HepG2 (cell line): ENCODE data around the gene CAPZB. TPM values are rescaled to one million over a fixed set of nuclear protein-coding genes. Genes with fewer than 3 reads are reported as not detected.
A peak's percentile ranks its signal among the peaks of the same experiment; 100 is the strongest.

Experiments
- FOSL2 ChIP-seq: sonication (generic); formaldehyde crosslinking; IDR thresholded peaks from 2 replicates; pipeline ENCODE4 v1.4.0; 2020; ENCODE audit warnings: missing genetic modification reagents
- FOXP1 ChIP-seq, 2 experiments: fragments of 450-650 bp in 1 of 2; IDR thresholded peaks; 2 replicates each; pipeline ENCODE4 v1.6.1; 2017 to 2018; ENCODE audit warnings: antibody characterized with exemption in 1 of 2
- GMEB1 ChIP-seq: sonication (generic); formaldehyde crosslinking; IDR thresholded peaks from 2 replicates; pipeline ENCODE4 v1.5.1; 2020; ENCODE audit warnings: missing genetic modification reagents, mild to moderate bottlenecking, borderline replicate concordance
- HMGXB4 ChIP-seq, 2 experiments: sonication (generic) in 1 of 2; formaldehyde crosslinking in 1 of 2; IDR thresholded peaks; 2 replicates each; pipeline versions ENCODE4 v1.4.0 to v1.6.1; 2018 to 2020; ENCODE audit warnings: missing genetic modification reagents in 2 of 2, borderline replicate concordance in 1 of 2, low read depth in 1 of 2, mild to moderate bottlenecking in 1 of 2, missing biosample characterization in 1 of 2
- HNRNPK ChIP-seq: fragments of 200-400 bp; formaldehyde crosslinking; IDR thresholded peaks from 2 replicates; pipeline ENCODE4 v1.6.1; 2018; ENCODE audit warnings: low read length, low read depth, moderate library complexity, mild to moderate bottlenecking; ENCODE audit not compliant: poor library complexity, severe bottlenecking
- MNT ChIP-seq: fragments of 450-650 bp; IDR thresholded peaks from 2 replicates; pipeline ENCODE4 v1.6.1; 2016
- PITX1 ChIP-seq: sonication (generic); formaldehyde crosslinking; IDR thresholded peaks from 2 replicates; pipeline ENCODE4 v1.5.1; 2020; ENCODE audit warnings: mild to moderate bottlenecking, missing genetic modification reagents
- RXRA ChIP-seq: sonication (generic); formaldehyde crosslinking; IDR thresholded peaks from 2 replicates; pipeline ENCODE4 v1.5.1; 2020; ENCODE audit warnings: missing genetic modification reagents
- SP5 ChIP-seq: IDR thresholded peaks from 2 replicates; pipeline ENCODE4 v1.6.1; 2016; ENCODE audit warnings: low read depth, borderline replicate concordance
- ZHX2 ChIP-seq, 2 experiments: sonication (generic) in 1 of 2; formaldehyde crosslinking in 1 of 2; IDR thresholded peaks; 2 replicates each; pipeline versions ENCODE4 v1.6.1 to v1.9.0; 2014 to 2022; ENCODE audit warnings: antibody characterized with exemption in 1 of 2, borderline replicate concordance in 1 of 2, inconsistent platforms in 1 of 2, low read depth in 1 of 2, missing genetic modification reagents in 1 of 2
- ZNF274 ChIP-seq: sonication (generic); formaldehyde crosslinking; IDR thresholded peaks from 2 replicates; pipeline ENCODE4 v1.5.1; 2020; ENCODE audit warnings: mild to moderate bottlenecking, missing genetic modification reagents
- ZNF879 ChIP-seq: sonication (generic); formaldehyde crosslinking; IDR thresholded peaks from 2 replicates; pipeline ENCODE4 v1.8.1; 2023; ENCODE audit warnings: missing genetic modification reagents
- ZNF883 ChIP-seq: sonication (generic); formaldehyde crosslinking; IDR thresholded peaks from 2 replicates; pipeline ENCODE4 v1.5.1; 2020; ENCODE audit warnings: mild to moderate bottlenecking, missing genetic modification reagents; ENCODE audit errors: not compliant biosample characterization
- ZSCAN31 ChIP-seq: sonication (generic); formaldehyde crosslinking; IDR thresholded peaks from 2 replicates; pipeline ENCODE4 v1.5.0; 2020; ENCODE audit warnings: low read depth, mild to moderate bottlenecking, missing genetic modification reagents
- polyA plus RNA-seq, 8 experiments: library from polyadenylated mRNA; depleted of rRNA in 3 of 8; stranded (reverse) in 7 of 8; unstranded in 1 of 8; fragments of >200 nt; fragmentation: Illumina TruSeq in 4 of 8; extraction: Trizol in 4 of 8; gene quantifications; 2 replicates each; pipeline versions ENCODE4 v1.2.1 to v1.2.3, GENCODE V29; 2011 to 2016; ENCODE audit warnings: low read depth in 4 of 8, missing spikeins in 1 of 8, mixed read lengths in 1 of 8; ENCODE audit not compliant: insufficient read depth in 1 of 8
- total RNA-seq, 5 experiments: library from RNA; depleted of rRNA; stranded (reverse); fragments of >200 nt; fragmentation: Illumina TruSeq; extraction: Trizol; gene quantifications; 2 replicates each; pipeline ENCODE4 v1.2.3, GENCODE V29; 2016; ENCODE audit warnings: low read depth in 1 of 5

CAPZB gene
- total and polyA plus RNA-seq, 2 of the 13 experiments (the other 11 are each of a cell fraction or from before 2014, with no cell fraction given) = 58.9 to 76.9 TPM

- TF ChIP-seq FOSL2 (CRISPR knock-in tag) = peak; percentile 28; the same call in 1 of the 2 replicates
- TF ChIP-seq RXRA (CRISPR knock-in tag) = no peak
- 0 out of 4 replicates have a peak, but pooled peaks of 1 of the 2 experiments have one; percentile 44 for TF ChIP-seq HMGXB4 (CRISPR knock-in tag; IDR thresholded peaks at IDR 0.05; ENCODE audit: borderline replicate concordance in 1 of 2, low read depth in 1 of 2)
- no peak for TF ChIP-seq ZSCAN31 (CRISPR knock-in tag)
- TF ChIP-seq GMEB1 (CRISPR knock-in tag) = no peak
- TF ChIP-seq ZNF879 (CRISPR knock-in tag) = no peak
- no peak for TF ChIP-seq ZHX2 (IDR thresholded peaks at IDR 0.05; ENCODE audit: low read depth)
- TF ChIP-seq ZHX2 (CRISPR knock-in tag; IDR thresholded peaks at IDR 0.05; ENCODE audit: borderline replicate concordance) = no peak
- no peak for TF ChIP-seq FOXP1 (IDR thresholded peaks at IDR 0.05)
- TF ChIP-seq FOXP1 (CRISPR knock-in tag; IDR thresholded peaks at IDR 0.05) = peak; percentile 55; the same call in 1 of the 2 replicates
- peak; percentile 98 for TF ChIP-seq SP5 (CRISPR knock-in tag)
- TF ChIP-seq HNRNPK = no peak
- TF ChIP-seq PITX1 = peak; percentile 51; the same call in 1 of the 2 replicates
- no peak for TF ChIP-seq ZNF274
- TF ChIP-seq ZNF883 (CRISPR knock-in tag) = no peak
- TF ChIP-seq MNT = no peak
These were observed 98.3 kb downstream of the CAPZB start (continued) for GRCh38 chr1:19387045-19387467.
